Panc1 (cell line): ENCODE results near the gene CITED2. TPM values are rescaled to one million over a fixed set of nuclear protein-coding genes. Genes with fewer than 3 reads are reported as not detected.

Source experiments
- ATAC-seq: fragments of 200-7000 bp; cut with Tn5 transposase; 2 replicates; pipeline ENCODE4 v1.9.1; 2020; ENCODE audit warnings: mild to moderate bottlenecking, moderate library complexity
- BruUV-seq: library from RNA; stranded (reverse); fragments of 400-500 nt; replicated peaks from 2 replicates; lab custom pipeline; 2021; lab: Mats Ljungman, UMichigan
- CTCF ChIA-PET: fragments of 300-600 bp; sonication (Branson Sonifier 250); formaldehyde crosslinking; loops from one replicate; lab custom pipeline; 2022; ENCODE audit warnings: antibody characterized with exemption; lab: Charles Lee
- POLR2A ChIA-PET: fragments of 300-600 bp; sonication (Branson Sonifier 250); formaldehyde crosslinking; loops from one replicate; lab custom pipeline; 2022; ENCODE audit warnings: antibody characterized with exemption; lab: Charles Lee
- DNase-seq: peaks from one replicate; pipeline ENCODE4 v3.0.0-alpha.2; 2010; ENCODE audit warnings: low read depth, low spot score
- H3K27ac ChIP-seq: 2 replicates; pipeline ENCODE4 v1.5.1; 2011; ENCODE audit warnings: mild to moderate bottlenecking, low read length, inconsistent platforms
- H3K27me3 ChIP-seq: fragments of 200-500 bp; sonication (Bioruptor generic); 2 replicates; pipeline ENCODE4 v1.6.0; 2014; ENCODE audit warnings: low read length, inconsistent platforms; ENCODE audit not compliant: control insufficient read depth, insufficient read depth
- H3K36me3 ChIP-seq: fragments of 200-500 bp; sonication (Bioruptor generic); 2 replicates; pipeline ENCODE4 v1.5.1; 2014; ENCODE audit warnings: inconsistent platforms, mild to moderate bottlenecking, low read length, moderate library complexity; ENCODE audit not compliant: control insufficient read depth, insufficient read depth
- H3K4me1 ChIP-seq: 2 replicates; pipeline ENCODE4 v1.5.1; 2011; ENCODE audit warnings: inconsistent platforms, mild to moderate bottlenecking, low read length, moderate library complexity; ENCODE audit not compliant: control insufficient read depth, insufficient read depth
- H3K4me3 ChIP-seq, 2 experiments: 2 replicates each; pipeline ENCODE4 v1.5.1; 2011 to 2012; ENCODE audit warnings: low read depth in 2 of 2, low read length in 2 of 2, mild to moderate bottlenecking in 2 of 2, inconsistent platforms in 1 of 2, moderate library complexity in 1 of 2
- H3K9me3 ChIP-seq: fragments of 200-500 bp; sonication (Bioruptor generic); 2 replicates; pipeline ENCODE4 v1.5.1; 2014; ENCODE audit warnings: low read depth, mild to moderate bottlenecking, inconsistent platforms, low read length, moderate library complexity; ENCODE audit not compliant: control insufficient read depth, insufficient read depth
- CTCF ChIP-seq: fragments of 450-650 bp; IDR thresholded peaks from 2 replicates; pipeline ENCODE4 v1.5.1; 2017; ENCODE audit warnings: mild to moderate bottlenecking
- POLR2AphosphoS5 ChIP-seq: IDR thresholded peaks from 2 replicates; pipeline ENCODE4 v1.6.1; 2012; ENCODE audit warnings: mild to moderate bottlenecking, low read depth, low read length, moderate library complexity
- REST ChIP-seq, 2 experiments: IDR thresholded peaks; 2 replicates each; pipeline ENCODE4 v1.6.1; 2011 to 2012; ENCODE audit warnings: low read depth in 2 of 2, control low read depth in 1 of 2, low read length in 1 of 2, mild to moderate bottlenecking in 1 of 2, moderate library complexity in 1 of 2; ENCODE audit not compliant: insufficient read depth in 1 of 2
- SIN3A ChIP-seq: IDR thresholded peaks from 2 replicates; pipeline ENCODE4 v1.6.1; 2012; ENCODE audit warnings: low read depth, mild to moderate bottlenecking, low read length, moderate library complexity, borderline replicate concordance; ENCODE audit not compliant: insufficient read depth
- TCF7L2 ChIP-seq: IDR thresholded peaks from 2 replicates; pipeline ENCODE4 v1.6.1; 2011; ENCODE audit warnings: mild to moderate bottlenecking, low read depth, low read length, inconsistent platforms
- in situ Hi-C: cut with HindIII; loops from 2 replicates; pipeline ENCODE4 v1.10.0; 2016; ENCODE audit warnings: low sequenced_read_pairs, low pct_unique_long_range_greater_than_20kb
- intact Hi-C: fragments of 100-400 bp; cut with micrococcal nuclease; formaldehyde crosslinking; loops from one replicate; pipeline ENCODE4 v1.10.0; 2022; ENCODE audit not compliant: unreplicated experiment
- total RNA-seq: library from RNA; stranded (reverse); gene quantifications from one replicate; pipeline ENCODE4 v1.2.1, GENCODE V29; 2021; ENCODE audit not compliant: unreplicated experiment

CITED2 gene
- total RNA-seq, 1 experiment from 2014 or later, result 210 TPM

DNA sequence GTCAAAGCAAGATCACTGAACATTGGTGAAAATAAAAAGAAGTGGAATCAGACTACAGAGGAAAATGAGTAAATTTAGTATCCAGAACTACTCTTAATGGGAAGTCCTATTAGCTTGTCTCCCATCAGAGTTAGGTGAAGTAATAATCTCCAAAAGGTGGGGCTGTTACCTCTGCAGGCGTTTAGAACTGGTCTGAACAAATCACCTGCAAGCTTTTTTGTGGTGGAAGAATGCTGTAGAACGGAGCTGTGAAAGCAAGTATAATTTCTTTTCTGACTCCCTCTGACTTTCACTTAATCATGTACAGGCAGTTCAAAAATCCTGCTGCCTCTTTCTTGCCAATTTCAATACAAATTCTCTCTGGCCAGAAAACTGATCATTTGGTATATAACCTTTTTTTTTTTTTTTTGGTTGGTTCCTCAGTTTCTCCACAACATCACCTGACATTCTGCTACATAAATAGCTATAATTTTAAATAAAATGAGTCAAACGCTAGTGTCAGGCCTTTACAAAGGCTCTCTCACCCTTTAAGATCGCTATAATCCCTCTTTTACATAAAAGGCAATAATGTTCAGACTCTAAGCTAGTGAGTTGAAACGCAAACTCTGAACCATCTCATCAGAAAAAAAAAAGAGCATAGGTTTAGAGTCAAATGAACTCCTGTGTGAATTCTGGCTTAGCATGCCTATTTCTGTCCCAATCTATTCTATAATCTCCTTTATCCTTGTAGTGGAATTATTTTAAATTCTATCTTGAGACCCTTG is 38.8 kb downstream of the CITED2 start:
- no peak for ATAC-seq
- DNase-seq, result no peak
- Histone ChIP-seq H3K4me3 (no peak overlapping the region), H3K27me3 (no peaks in the 10 kb centered on the region; the same call in 1 of the 2 replicates), H3K9me3 (no peaks in the 10 kb centered on the region), H3K36me3 (no peaks in the 10 kb centered on the region), H3K4me1 (no peaks in the 10 kb centered on the region), H3K27ac (no peak overlapping the region)
- intact Hi-C loops (no loop called here), in situ Hi-C loops (no loop called here)
- no TSS peak for BruUV-seq
- ChIA-PET CTCF (interaction anchor here (0.6 to 0.7 kb wide), 2 partner anchors 247 to 579 kb away, joined by 3 read pairs; no protein-coding TSS in a partner anchor), POLR2A (no interaction called here)
- no peak for TF ChIP-seq CTCF
- TF ChIP-seq REST (IDR thresholded peaks at IDR 0.05; ENCODE audit: insufficient read depth in 1 of 2, low read depth in 2 of 2, low read length in 1 of 2), result no peak
- TF ChIP-seq SIN3A, result no peak
- no peak for TF ChIP-seq TCF7L2
- TF ChIP-seq POLR2AphosphoS5, result no peak

DNA sequence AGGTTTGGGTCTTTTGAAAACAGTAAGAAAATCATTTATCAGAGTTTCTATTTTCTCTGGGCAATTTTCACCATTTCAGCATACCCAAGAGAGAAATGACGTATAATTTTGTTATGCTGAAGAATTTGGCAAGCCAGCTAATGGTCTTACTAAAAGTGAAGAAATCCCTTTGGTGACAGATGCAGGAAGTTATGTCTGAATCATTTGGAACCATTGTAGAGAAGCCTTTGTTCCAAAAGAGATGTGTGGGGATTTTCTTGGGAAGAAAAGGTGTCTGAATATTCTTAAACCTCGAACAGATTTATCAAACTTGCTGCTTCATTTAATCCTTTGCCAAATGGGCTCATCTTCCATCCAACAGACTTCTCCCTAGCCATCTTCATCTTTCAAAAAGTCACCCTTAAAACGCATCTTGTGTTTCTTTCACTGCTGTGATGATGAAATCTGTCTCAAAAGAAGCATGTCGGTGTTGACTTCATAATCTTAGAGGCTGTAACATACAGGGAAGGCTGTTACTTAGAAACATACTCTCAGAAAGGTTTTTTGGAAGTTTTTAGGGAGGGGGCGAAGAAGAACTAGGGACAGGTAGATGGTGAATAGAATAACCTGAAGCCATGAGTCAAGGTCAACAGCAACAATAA is 39.5 kb downstream of the CITED2 start:
- H3K9me3 ChIP-seq, result no peaks in the 10 kb centered on the region
- H3K27me3 ChIP-seq, result no peaks in the 10 kb centered on the region; the same call in 1 of the 2 replicates
- no peak overlapping the region for H3K4me3 ChIP-seq
- in situ Hi-C loops (no loop called here), intact Hi-C loops (no loop called here)
- ChIA-PET POLR2A (no interaction called here), CTCF (interaction anchor here (0.6 kb wide), 1 partner anchor 579 kb away, joined by 3 read pairs; no protein-coding TSS in a partner anchor)
- DNase-seq (no peak), ATAC-seq (no peak)
- no peak overlapping the region for H3K27ac ChIP-seq
- no TSS peak for BruUV-seq
- TF ChIP-seq TCF7L2 (no peak), REST (IDR thresholded peaks at IDR 0.05; ENCODE audit: insufficient read depth in 1 of 2, low read depth in 2 of 2, low read length in 1 of 2) (no peak), SIN3A (no peak), POLR2AphosphoS5 (no peak), CTCF (no peak)
- H3K4me1 ChIP-seq, result no peaks in the 10 kb centered on the region
- H3K36me3 ChIP-seq, result no peaks in the 10 kb centered on the region
